Subcutaneous adipose tissue (tissue), 4 donors: ENCODE measurements around the gene MFAP3. TPM values are rescaled to one million over a fixed set of nuclear protein-coding genes. Genes with fewer than 3 reads are reported as not detected.

Source experiments
- CTCF ChIP-seq: fragments of 450-650 bp; IDR thresholded peaks from one replicate; pipeline ENCODE4 v1.5.1; 2016; ENCODE audit warnings: low read depth, mild to moderate bottlenecking, control low read depth, antibody characterized with exemption, moderate library complexity
- total RNA-seq, 4 donors: library from RNA; depleted of rRNA; stranded (reverse); fragments of >200 nt; gene quantifications; one replicate each; pipeline ENCODE4 v1.1.0, GENCODE V29; 2016

MFAP3 gene
- total RNA-seq, 4 donors from 2014 or later, result 50.4 to 68.2 (median 62.0) TPM

GRCh38 chr5:154002511-154003020 is 36.2 kb upstream of the MFAP3 start:
- TF ChIP-seq CTCF, result no peak

- no peak for TF ChIP-seq CTCF
These were observed 33.1 kb upstream of the MFAP3 start for GRCh38 chr5:154005648-154006047.

- no peak for TF ChIP-seq CTCF
These were observed 28.1 kb upstream of the MFAP3 start for GRCh38 chr5:154010660-154011059.

GRCh38 chr5:154015071-154015693 is 23.6 kb upstream of the MFAP3 start:
- no peak for TF ChIP-seq CTCF

GRCh38 chr5:154025951-154026350 is 12.8 kb upstream of the MFAP3 start:
- TF ChIP-seq CTCF, result no peak

GRCh38 chr5:154031937-154032489 is 6.8 kb upstream of the MFAP3 start:
- no peak for TF ChIP-seq CTCF

GRCh38 chr5:154034944-154035343 is 3.8 kb upstream of the MFAP3 start:
- TF ChIP-seq CTCF, result no peak
